Endothelial cell of umbilical vein (primary cell): ENCODE data around the gene MYPN.

ENCODE experiments used
- EZH2 ChIP-seq: IDR thresholded peaks from 2 replicates; pipeline ENCODE4 v1.6.1; 2012; ENCODE audit warnings: borderline replicate concordance, low read depth, mild to moderate bottlenecking, moderate library complexity, low read length, inconsistent platforms; ENCODE audit not compliant: severe bottlenecking
- JUN ChIP-seq: IDR thresholded peaks from 2 replicates; pipeline ENCODE4 v1.6.1; 2011; ENCODE audit warnings: borderline replicate concordance, low read depth; ENCODE audit not compliant: insufficient read length, insufficient read depth
- MYC ChIP-seq: IDR thresholded peaks from one replicate; pipeline ENCODE4 v1.6.1; 2011; ENCODE audit warnings: mild to moderate bottlenecking, low read depth, low read length
- POLR2A ChIP-seq: IDR thresholded peaks from 2 replicates; pipeline ENCODE4 v1.6.1; 2012; ENCODE audit warnings: low read depth, mild to moderate bottlenecking, control low read depth, low read length
- POLR2AphosphoS5 ChIP-seq: IDR thresholded peaks from 2 replicates; pipeline ENCODE4 v1.6.1; 2012; ENCODE audit warnings: low read depth, mild to moderate bottlenecking, control low read depth, low read length, moderate library complexity; ENCODE audit not compliant: insufficient read depth
- TF ChIP-seq, protein P1 (sequence below), 2 donors: IDR thresholded peaks; 1 replicate in 1 of 2; 2 replicates in 1 of 2; pipeline ENCODE4 v1.5.1; 2011; ENCODE audit warnings: low read length in 2 of 2, mild to moderate bottlenecking in 2 of 2, moderate library complexity in 2 of 2, control low read depth in 1 of 2, inconsistent platforms in 1 of 2, low read depth in 1 of 2; ENCODE audit not compliant: insufficient read depth in 1 of 2; ENCODE audit errors: extremely low read depth in 1 of 2

DNA sequence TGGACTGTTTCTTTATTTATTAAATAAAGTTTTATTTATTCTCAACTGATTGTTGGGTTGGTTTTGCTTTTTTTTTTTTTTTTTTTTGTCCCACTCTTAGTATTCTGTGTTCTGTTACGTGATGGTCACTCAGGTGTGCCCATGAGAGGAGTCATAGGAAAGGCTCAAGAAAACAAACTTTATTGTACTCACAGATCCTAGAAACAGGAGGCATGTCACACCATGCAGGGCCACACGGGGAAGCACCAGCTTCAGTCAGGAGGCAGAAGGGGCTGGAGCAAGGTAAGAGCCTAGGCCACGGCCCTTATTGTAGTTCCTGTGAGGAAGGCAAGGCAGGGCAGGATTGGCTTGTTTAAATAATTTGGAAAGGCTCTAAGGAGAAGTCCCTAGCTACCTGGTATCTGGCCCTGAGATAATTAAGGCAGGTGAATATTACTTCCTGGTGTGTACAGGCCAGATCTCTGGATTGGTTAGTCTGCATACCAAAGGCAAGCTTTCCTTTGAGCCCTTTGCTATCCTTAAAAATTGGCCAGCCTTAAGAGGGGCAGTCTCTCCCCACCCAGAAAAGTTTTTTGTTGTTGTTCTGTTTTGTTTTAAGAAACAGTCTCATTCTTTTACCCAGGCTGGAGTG is 114.4 kb downstream of the MYPN start:
- TF ChIP-seq, protein P1, sequence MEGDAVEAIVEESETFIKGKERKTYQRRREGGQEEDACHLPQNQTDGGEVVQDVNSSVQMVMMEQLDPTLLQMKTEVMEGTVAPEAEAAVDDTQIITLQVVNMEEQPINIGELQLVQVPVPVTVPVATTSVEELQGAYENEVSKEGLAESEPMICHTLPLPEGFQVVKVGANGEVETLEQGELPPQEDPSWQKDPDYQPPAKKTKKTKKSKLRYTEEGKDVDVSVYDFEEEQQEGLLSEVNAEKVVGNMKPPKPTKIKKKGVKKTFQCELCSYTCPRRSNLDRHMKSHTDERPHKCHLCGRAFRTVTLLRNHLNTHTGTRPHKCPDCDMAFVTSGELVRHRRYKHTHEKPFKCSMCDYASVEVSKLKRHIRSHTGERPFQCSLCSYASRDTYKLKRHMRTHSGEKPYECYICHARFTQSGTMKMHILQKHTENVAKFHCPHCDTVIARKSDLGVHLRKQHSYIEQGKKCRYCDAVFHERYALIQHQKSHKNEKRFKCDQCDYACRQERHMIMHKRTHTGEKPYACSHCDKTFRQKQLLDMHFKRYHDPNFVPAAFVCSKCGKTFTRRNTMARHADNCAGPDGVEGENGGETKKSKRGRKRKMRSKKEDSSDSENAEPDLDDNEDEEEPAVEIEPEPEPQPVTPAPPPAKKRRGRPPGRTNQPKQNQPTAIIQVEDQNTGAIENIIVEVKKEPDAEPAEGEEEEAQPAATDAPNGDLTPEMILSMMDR (IDR thresholded peaks at IDR 0.05; ENCODE audit: extremely low read depth in 1 of 2, insufficient read depth in 1 of 2, low read depth in 1 of 2, low read length in 2 of 2): no peak
- no peak for TF ChIP-seq EZH2
- no peak for TF ChIP-seq MYC
- TF ChIP-seq POLR2A: no peak
- no peak for TF ChIP-seq JUN
- TF ChIP-seq POLR2AphosphoS5: no peak
